Measurements from ENCODE around the gene CCT3. TPM values are rescaled to one million over a fixed set of nuclear protein-coding genes. Genes with fewer than 3 reads are reported as not detected.

The CCT3 gene
- total RNA-seq, 4 donors from 2014 or later, result 149 to 258 (median 226) TPM

DNA sequence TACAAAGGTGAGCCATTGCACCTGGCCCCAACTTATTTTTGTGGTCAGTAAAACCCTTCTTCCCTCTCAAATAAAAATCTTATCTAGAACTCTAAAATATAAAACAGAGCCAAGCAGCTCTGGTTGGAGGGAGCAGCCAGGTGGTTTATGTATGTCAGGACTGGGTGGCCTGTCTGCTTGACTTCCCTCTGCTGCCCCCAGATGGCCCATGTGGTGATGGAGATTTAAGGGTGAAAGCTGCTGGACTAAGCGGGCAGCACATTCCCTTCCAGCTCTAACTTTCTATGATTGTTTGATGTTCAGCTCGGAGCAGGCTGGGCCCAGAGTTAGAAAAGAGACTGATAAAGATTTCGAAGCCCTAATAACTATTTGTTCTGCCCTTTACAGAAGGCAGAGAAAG lies 78.3 kb downstream of the CCT3 start:
- Histone ChIP-seq H3K9me3 (no peaks in the 10 kb centered on the region), H3K4me1 (peaks cover 4 to 30% (median 10%) of the 10 kb centered on the region in 3 donors), H3K27ac (no peak overlapping the region), H3K27me3 (no peaks in the 10 kb centered on the region), H3K4me3 (no peak overlapping the region), H3K36me3 (peaks cover 46 to 100% (median 81%) of the 10 kb centered on the region in 3 donors)
- TF ChIP-seq POLR2A (IDR thresholded peaks at IDR 0.05), result no peak
- TF ChIP-seq, protein P1, sequence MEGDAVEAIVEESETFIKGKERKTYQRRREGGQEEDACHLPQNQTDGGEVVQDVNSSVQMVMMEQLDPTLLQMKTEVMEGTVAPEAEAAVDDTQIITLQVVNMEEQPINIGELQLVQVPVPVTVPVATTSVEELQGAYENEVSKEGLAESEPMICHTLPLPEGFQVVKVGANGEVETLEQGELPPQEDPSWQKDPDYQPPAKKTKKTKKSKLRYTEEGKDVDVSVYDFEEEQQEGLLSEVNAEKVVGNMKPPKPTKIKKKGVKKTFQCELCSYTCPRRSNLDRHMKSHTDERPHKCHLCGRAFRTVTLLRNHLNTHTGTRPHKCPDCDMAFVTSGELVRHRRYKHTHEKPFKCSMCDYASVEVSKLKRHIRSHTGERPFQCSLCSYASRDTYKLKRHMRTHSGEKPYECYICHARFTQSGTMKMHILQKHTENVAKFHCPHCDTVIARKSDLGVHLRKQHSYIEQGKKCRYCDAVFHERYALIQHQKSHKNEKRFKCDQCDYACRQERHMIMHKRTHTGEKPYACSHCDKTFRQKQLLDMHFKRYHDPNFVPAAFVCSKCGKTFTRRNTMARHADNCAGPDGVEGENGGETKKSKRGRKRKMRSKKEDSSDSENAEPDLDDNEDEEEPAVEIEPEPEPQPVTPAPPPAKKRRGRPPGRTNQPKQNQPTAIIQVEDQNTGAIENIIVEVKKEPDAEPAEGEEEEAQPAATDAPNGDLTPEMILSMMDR (IDR thresholded peaks at IDR 0.05), result no peak
- intact Hi-C loops (cut with DNase I), result loop anchor here (10.0 kb wide), 1 partner anchor 55 kb away; no protein-coding TSS in a partner anchor
- DNase-seq, result no peak
- 73 to 83% methylated on average over 2 to 3 of the region's 3 CpGs for WGBS, 2 donors

Other genes starting within 250 kb of the CCT3 start
- gene LMNA, start 223.6 kb downstream of the CCT3 start, total RNA-seq, result 100 to 1,000 TPM; 322 to 480 (median 403) TPM
- 10 to 100 TPM; 21.4 to 36.6 (median 23.1) TPM for gene SEMA4A, start 184.7 kb downstream of the CCT3 start, total RNA-seq
- 10 to 100 TPM; 10.5 to 17.7 (median 15.7) TPM for gene SLC25A44, start 144.2 kb downstream of the CCT3 start, total RNA-seq
- gene PMF1, start 125.3 kb downstream of the CCT3 start, total RNA-seq, result 10 to 100 TPM; 40.8 to 64.9 (median 53.5) TPM
- 1 to 10 TPM in 1 of 4 donors, under 1 TPM in 2, not detected in 1; 0.38 to 1.7 (median 0.40) TPM for gene BGLAP, start 96.1 kb downstream of the CCT3 start, total RNA-seq
- 1 to 10 TPM in 2 of 4 donors, under 1 TPM in 2; 0.88 to 3.4 (median 2.0) TPM for gene PAQR6, start 90.2 kb downstream of the CCT3 start, total RNA-seq
- 10 to 100 TPM; 33.6 to 60.9 (median 48.3) TPM for gene SMG5, start 55.5 kb downstream of the CCT3 start, total RNA-seq
- gene TMEM79, start 54.0 kb downstream of the CCT3 start, total RNA-seq, result 100 to 1,000 TPM in 2 of 4 donors, 10 to 100 TPM in 2; 64.9 to 140 (median 104) TPM
- 10 to 100 TPM; 16.1 to 44.2 (median 27.7) TPM for gene GLMP, start 42.6 kb downstream of the CCT3 start, total RNA-seq
- gene VHLL, start 39.0 kb downstream of the CCT3 start, total RNA-seq, result under 1 TPM in 1 of 4 donors, not detected in 3; 0.57 TPM
- gene TSACC, start 234 bp upstream of the CCT3 start, total RNA-seq, result not detected
- gene RHBG, start 30.9 kb upstream of the CCT3 start, total RNA-seq, result 1 to 10 TPM in 2 of 4 donors, under 1 TPM in 2; 0.23 to 1.6 (median 1.1) TPM
- gene MEF2D, start 162.5 kb upstream of the CCT3 start, total RNA-seq, result 10 to 100 TPM in 3 of 4 donors, 1 to 10 TPM in 1; 9.1 to 30.1 (median 12.1) TPM
- 10 to 100 TPM in 1 of 4 donors, 1 to 10 TPM in 3; 7.1 to 12.8 (median 8.6) TPM for gene IQGAP3, start 234.3 kb upstream of the CCT3 start, total RNA-seq
- gene TTC24, start 241.4 kb upstream of the CCT3 start, total RNA-seq, result not detected

Measured in esophagus squamous epithelium (tissue), 5 donors.